ENCODE data around the gene EPOP. TPM values are rescaled to one million over a fixed set of nuclear protein-coding genes. Genes with fewer than 3 reads are reported as not detected.

EPOP gene
- total and polyA plus RNA-seq, 2 of the 13 experiments (the other 11 are each of a cell fraction or from before 2014, with no cell fraction given), result 14.7 to 37.8 TPM

- TF ChIP-seq FLYWCH1 (CRISPR knock-in tag; IDR thresholded peaks at IDR 0.05) (peak; percentile 66; the same call in 1 of the 2 replicates), HHEX (CRISPR knock-in tag; IDR thresholded peaks at IDR 0.05) (peak; percentile 81), ZNF567 (CRISPR knock-in tag; IDR thresholded peaks at IDR 0.05; ENCODE audit: borderline replicate concordance) (peak; percentile 3; the same call in 1 of the 2 replicates), ETV6 (CRISPR knock-in tag; conservative IDR thresholded peaks at IDR 0.05) (peak; percentile 97; the same call in 1 of the 2 replicates), ZNF331 (CRISPR knock-in tag; IDR thresholded peaks at IDR 0.05) (peak; percentile 95), IRX3 (CRISPR knock-in tag; IDR thresholded peaks at IDR 0.05; ENCODE audit: borderline replicate concordance, low read depth) (peak; percentile 62; the same call in 1 of the 2 replicates), THYN1 (CRISPR knock-in tag; IDR thresholded peaks at IDR 0.05; ENCODE audit: borderline replicate concordance, low read depth) (peak; percentile 89; the same call in 1 of the 2 replicates), PAWR (CRISPR knock-in tag; IDR thresholded peaks at IDR 0.05; ENCODE audit: borderline replicate concordance) (no peak; the same call in 1 of the 2 replicates), ZNF607 (CRISPR knock-in tag; IDR thresholded peaks at IDR 0.05; ENCODE audit: borderline replicate concordance) (peak; percentile 86; the same call in 1 of the 2 replicates), FOXK1 (CRISPR knock-in tag; IDR thresholded peaks at IDR 0.05; ENCODE audit: borderline replicate concordance, low read depth) (peak; percentile 95), JUND (CRISPR knock-in tag; IDR thresholded peaks at IDR 0.05) (no peak), MIER2 (CRISPR knock-in tag; IDR thresholded peaks at IDR 0.05) (peak; percentile 66; the same call in 1 of the 2 replicates), SMC3 (IDR thresholded peaks at IDR 0.05; ENCODE audit: low read length) (no peak), POLR2G (IDR thresholded peaks at IDR 0.05; ENCODE audit: low read depth, low read length) (peak; percentile 89), KDM5B (CRISPR knock-in tag; IDR thresholded peaks at IDR 0.05; ENCODE audit: borderline replicate concordance) (peak; percentile 89), ZNF543 (CRISPR knock-in tag; IDR thresholded peaks at IDR 0.05) (0 out of 2 replicates have a peak, but pooled peaks have one; percentile 38)
- TF ChIP-seq, protein P1, sequence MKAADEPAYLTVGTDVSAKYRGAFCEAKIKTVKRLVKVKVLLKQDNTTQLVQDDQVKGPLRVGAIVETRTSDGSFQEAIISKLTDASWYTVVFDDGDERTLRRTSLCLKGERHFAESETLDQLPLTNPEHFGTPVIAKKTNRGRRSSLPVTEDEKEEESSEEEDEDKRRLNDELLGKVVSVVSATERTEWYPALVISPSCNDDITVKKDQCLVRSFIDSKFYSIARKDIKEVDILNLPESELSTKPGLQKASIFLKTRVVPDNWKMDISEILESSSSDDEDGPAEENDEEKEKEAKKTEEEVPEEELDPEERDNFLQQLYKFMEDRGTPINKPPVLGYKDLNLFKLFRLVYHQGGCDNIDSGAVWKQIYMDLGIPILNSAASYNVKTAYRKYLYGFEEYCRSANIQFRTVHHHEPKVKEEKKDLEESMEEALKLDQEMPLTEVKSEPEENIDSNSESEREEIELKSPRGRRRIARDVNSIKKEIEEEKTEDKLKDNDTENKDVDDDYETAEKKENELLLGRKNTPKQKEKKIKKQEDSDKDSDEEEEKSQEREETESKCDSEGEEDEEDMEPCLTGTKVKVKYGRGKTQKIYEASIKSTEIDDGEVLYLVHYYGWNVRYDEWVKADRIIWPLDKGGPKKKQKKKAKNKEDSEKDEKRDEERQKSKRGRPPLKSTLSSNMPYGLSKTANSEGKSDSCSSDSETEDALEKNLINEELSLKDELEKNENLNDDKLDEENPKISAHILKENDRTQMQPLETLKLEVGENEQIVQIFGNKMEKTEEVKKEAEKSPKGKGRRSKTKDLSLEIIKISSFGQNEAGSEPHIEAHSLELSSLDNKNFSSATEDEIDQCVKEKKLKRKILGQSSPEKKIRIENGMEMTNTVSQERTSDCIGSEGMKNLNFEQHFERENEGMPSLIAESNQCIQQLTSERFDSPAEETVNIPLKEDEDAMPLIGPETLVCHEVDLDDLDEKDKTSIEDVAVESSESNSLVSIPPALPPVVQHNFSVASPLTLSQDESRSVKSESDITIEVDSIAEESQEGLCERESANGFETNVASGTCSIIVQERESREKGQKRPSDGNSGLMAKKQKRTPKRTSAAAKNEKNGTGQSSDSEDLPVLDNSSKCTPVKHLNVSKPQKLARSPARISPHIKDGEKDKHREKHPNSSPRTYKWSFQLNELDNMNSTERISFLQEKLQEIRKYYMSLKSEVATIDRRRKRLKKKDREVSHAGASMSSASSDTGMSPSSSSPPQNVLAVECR (CRISPR knock-in tag; IDR thresholded peaks at IDR 0.05; ENCODE audit: borderline replicate concordance), result peak; percentile 95
- TF ChIP-seq, protein P2, sequence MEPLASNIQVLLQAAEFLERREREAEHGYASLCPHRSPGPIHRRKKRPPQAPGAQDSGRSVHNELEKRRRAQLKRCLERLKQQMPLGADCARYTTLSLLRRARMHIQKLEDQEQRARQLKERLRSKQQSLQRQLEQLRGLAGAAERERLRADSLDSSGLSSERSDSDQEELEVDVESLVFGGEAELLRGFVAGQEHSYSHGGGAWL (CRISPR knock-in tag; IDR thresholded peaks at IDR 0.05), result peak; percentile 77
- TF ChIP-seq, protein P3, sequence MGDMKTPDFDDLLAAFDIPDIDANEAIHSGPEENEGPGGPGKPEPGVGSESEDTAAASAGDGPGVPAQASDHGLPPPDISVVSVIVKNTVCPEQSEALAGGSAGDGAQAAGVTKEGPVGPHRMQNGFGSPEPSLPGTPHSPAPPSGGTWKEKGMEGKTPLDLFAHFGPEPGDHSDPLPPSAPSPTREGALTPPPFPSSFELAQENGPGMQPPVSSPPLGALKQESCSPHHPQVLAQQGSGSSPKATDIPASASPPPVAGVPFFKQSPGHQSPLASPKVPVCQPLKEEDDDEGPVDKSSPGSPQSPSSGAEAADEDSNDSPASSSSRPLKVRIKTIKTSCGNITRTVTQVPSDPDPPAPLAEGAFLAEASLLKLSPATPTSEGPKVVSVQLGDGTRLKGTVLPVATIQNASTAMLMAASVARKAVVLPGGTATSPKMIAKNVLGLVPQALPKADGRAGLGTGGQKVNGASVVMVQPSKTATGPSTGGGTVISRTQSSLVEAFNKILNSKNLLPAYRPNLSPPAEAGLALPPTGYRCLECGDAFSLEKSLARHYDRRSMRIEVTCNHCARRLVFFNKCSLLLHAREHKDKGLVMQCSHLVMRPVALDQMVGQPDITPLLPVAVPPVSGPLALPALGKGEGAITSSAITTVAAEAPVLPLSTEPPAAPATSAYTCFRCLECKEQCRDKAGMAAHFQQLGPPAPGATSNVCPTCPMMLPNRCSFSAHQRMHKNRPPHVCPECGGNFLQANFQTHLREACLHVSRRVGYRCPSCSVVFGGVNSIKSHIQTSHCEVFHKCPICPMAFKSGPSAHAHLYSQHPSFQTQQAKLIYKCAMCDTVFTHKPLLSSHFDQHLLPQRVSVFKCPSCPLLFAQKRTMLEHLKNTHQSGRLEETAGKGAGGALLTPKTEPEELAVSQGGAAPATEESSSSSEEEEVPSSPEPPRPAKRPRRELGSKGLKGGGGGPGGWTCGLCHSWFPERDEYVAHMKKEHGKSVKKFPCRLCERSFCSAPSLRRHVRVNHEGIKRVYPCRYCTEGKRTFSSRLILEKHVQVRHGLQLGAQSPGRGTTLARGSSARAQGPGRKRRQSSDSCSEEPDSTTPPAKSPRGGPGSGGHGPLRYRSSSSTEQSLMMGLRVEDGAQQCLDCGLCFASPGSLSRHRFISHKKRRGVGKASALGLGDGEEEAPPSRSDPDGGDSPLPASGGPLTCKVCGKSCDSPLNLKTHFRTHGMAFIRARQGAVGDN (CRISPR knock-in tag; IDR thresholded peaks at IDR 0.05), result peak; percentile 90
Observed at GRCh38 chr17:38703742-38704605, 29.2 kb upstream of the EPOP start (continued).
